HAP-1 (cell line): ENCODE measurements around the gene NECTIN1.
"Not testable (repeated sequence)": the region's sequence is repeated elsewhere in the genome, so short reads cannot be mapped to it uniquely, and the experiment has no call there.

ENCODE experiments used
- DNase-seq, 2 experiments: peaks; one replicate each; pipeline ENCODE4 v3.0.0-alpha.2; 2016 to 2020; ENCODE audit warnings: low spot score in 2 of 2
- H3K27me3 ChIP-seq: fragments of 250-450 bp; sonication (Bioruptor Pico); 2 replicates; pipeline ENCODE4 v1.5.1; 2020; ENCODE audit warnings: low read depth, mild to moderate bottlenecking, moderate library complexity
- H3K36me3 ChIP-seq: fragments of 250-450 bp; sonication (Bioruptor Pico); replicated peaks from 2 replicates; pipeline ENCODE4 v1.5.1; 2020; ENCODE audit warnings: mild to moderate bottlenecking
- H3K4me1 ChIP-seq: fragments of 250-450 bp; sonication (Bioruptor Pico); 2 replicates; pipeline ENCODE4 v1.5.1; 2020; ENCODE audit warnings: mild to moderate bottlenecking
- H3K4me3 ChIP-seq: fragments of 250-450 bp; sonication (Bioruptor Pico); 2 replicates; pipeline ENCODE4 v1.5.1; 2020; ENCODE audit warnings: mild to moderate bottlenecking, moderate library complexity
- H3K9me3 ChIP-seq: fragments of 250-450 bp; sonication (Bioruptor Pico); 2 replicates; pipeline ENCODE4 v1.5.1; 2020; ENCODE audit warnings: mild to moderate bottlenecking, moderate library complexity
- in situ Hi-C: fragments of 300-500 bp; cut with MboI; formaldehyde crosslinking; loops from 3 replicates; pipeline ENCODE4 v1.14.3; 2020; ENCODE audit warnings: low sequenced_read_pairs, inconsistent platforms, mixed read lengths

NECTIN1 gene

DNA sequence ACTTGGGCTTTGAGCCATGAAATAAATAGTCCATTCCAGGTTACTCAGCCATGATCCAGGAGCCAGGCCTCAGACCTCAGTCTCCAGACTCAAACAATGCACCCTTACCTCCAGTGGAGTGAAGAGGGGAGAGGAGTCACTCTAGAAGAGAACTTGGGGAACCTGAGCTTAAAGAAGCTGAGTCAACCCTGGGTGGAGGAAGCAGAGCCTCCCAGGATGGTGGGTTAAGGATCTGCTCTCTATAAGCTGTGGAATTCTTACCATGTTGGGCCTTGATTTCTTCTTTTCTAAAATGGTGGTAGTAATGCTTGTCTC, 113.2 kb downstream of the NECTIN1 start:
- DNase-seq: no peak
- H3K9me3 ChIP-seq: peaks cover 3% of the 10 kb centered on the region
- H3K27me3 ChIP-seq: no peaks in the 10 kb centered on the region
- in situ Hi-C loops: no loop called here
- peaks cover 3% of the 10 kb centered on the region; the same call in 1 of the 2 replicates for H3K4me1 ChIP-seq
- no peaks in the 10 kb centered on the region for H3K36me3 ChIP-seq
- no peak overlapping the region for H3K4me3 ChIP-seq

DNA sequence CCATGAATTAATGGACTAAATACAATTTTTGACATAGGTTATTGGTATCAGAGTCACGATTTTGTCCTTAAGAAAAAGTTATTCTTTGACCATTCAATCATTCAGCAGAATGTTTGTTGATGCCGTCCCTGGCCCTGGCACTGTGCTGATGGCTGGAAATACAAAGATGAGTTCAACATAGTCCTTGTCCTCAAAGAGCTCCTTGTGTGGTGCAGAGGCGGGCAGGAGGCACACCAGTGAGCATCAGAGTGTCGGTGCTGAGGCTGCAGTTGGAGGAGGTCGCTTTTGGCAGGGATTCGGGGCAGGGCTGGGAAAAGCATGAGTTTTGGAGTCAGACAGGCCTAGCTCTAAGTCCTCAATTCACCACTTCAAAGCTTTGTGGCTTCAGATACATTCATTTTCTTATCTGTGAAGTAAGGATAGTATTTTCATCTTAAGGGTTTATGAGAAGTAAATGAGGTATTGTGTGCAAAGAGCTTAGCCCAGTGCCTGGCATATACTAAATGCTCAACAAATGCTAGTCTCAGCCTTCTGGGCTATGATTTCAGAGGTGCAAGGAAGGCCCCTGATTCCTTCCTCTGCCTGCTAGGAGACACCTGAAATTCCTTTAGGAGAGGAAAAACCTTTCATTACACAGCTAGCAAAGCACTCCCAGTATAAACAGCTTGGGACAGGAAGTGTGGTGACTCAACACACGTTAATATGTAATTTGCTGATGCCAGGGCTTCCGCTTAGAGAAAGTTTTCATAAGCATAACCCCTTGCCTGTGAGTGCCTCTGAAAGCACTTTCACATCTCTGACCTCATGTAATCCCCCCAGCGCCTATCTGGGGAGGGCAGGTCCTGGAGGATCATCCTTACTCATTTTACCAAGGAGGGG, 113.8 kb downstream of the NECTIN1 start:
- no peaks in the 10 kb centered on the region for H3K27me3 ChIP-seq
- H3K9me3 ChIP-seq: peaks cover 3% of the 10 kb centered on the region
- no peaks in the 10 kb centered on the region for H3K36me3 ChIP-seq
- in situ Hi-C loops: no loop called here
- H3K4me1 ChIP-seq: peaks cover 3% of the 10 kb centered on the region; the same call in 1 of the 2 replicates
- no peak for DNase-seq
- no peak overlapping the region for H3K4me3 ChIP-seq

DNA sequence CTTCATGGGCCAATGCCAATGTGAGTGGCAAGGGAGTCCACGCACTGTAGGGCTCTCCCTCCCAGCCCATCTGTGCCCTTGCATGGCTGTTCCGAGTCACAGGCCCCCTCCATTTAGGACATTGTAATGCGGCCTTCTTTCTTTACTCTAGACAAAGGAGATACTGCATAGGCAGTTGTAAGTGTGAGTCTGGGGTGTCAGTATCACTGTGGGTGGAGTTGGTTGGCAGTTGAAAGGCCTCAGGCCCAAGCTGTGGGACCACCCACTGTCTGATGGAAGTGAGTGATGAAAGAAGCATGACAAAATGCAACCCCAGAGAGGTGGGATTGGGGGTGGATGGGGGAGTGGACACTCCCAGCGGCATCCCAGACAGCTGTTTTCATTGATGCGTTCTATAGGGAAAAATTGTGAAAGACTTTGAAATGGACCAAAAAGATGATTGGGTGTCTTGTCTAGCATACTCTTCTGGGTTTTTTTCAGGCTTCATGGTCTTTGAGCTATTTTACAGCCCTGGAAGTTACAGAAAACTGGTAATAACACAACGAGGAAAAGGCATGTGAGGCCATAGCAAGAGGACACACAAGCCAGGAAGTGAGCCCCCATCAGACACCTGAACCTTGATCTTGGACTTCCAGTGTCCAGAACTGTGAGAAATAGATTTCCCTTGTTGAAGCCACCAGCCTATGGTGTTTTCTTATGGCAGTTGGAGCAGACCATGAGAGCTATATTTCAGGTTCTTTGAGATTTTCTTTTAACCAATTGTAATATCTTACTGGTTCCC, 114.6 kb downstream of the NECTIN1 start:
- Histone ChIP-seq H3K4me3 (no peak overlapping the region), H3K9me3 (peaks cover 3% of the 10 kb centered on the region), H3K27me3 (no peaks in the 10 kb centered on the region), H3K36me3 (no peaks in the 10 kb centered on the region), H3K4me1 (peaks cover 3% of the 10 kb centered on the region; the same call in 1 of the 2 replicates)
- in situ Hi-C loops: no loop called here
- no peak for DNase-seq

DNA sequence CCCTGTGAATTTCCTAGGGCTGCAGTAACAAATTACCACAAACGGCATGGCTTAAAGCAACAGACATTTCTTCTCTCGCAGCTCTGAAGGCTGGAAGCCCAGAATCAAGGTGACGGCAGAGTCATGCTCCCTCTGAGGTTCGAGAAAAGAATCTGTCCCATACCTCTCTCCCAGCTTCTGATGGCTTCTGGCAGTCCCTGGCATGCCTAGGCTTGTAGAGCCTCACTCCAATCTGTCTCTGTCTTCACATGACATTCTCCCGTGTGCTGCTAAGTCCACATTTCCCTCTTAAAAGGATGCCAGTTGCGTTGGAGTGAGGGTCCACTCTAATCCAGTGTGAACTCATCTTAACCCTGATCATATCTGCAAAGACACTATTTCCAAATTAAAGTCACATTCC, 116.2 kb downstream of the NECTIN1 start:
- no peak for DNase-seq
- H3K27me3 ChIP-seq: no peaks in the 10 kb centered on the region
- H3K36me3 ChIP-seq: no peaks in the 10 kb centered on the region
- peaks cover 3% of the 10 kb centered on the region for H3K9me3 ChIP-seq
- peaks cover 11% of the 10 kb centered on the region for H3K4me1 ChIP-seq
- H3K4me3 ChIP-seq: no peak overlapping the region
- in situ Hi-C loops: no loop called here

DNA sequence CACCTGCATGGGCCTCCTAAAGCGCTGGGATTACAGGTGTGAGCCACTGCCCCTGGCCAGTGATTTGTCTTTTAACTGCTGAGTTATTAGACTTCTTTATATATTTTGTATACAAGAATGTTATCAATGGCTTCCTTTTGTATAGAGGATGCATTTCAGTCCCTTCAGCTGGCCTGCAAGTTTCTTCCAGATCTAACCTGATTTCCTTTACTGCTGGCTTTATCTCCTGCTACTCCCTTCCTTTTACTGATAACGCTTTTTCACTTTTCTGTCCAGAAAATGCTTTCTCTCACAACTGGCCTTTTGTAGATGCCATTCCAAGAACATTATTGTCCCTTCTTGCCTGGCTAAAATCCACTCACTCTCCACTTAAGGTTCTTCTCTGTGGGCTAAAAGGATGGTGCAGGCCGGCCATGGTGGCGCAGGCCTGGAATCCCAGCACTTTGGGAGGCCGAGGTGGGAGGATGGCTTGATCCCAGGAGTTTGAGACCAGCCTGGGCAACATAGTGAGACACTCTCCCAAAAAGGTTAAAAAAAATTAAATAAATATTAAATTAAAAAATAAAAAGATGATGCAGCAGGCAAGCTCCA, 118.1 kb downstream of the NECTIN1 start:
- Histone ChIP-seq H3K9me3 (peaks cover 3% of the 10 kb centered on the region), H3K36me3 (no peaks in the 10 kb centered on the region), H3K4me3 (no peak overlapping the region), H3K4me1 (peaks cover 18% of the 10 kb centered on the region), H3K27me3 (no peaks in the 10 kb centered on the region)
- DNase-seq: no peak
- in situ Hi-C loops: no loop called here

DNA sequence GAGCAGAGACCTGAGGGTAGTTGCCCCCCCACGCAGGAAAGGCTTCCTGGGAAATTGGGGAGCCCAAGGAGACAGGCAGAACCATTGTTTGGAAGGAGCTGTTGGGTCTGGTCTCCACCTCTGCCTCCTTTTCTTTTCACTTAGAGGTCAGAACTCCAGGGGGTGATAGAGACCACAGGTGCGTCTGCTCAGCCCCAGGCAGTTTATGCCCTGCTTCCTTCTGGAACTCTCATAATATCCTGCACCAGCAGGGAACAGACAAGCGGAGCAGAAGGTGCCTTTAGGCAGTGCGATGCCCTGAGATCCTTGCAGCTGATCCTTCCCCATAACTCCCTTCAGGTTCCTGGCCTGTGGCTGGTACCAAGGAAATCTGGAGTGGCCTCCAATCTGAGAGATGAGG, 120.2 kb downstream of the NECTIN1 start:
- no peak for DNase-seq
- in situ Hi-C loops: no loop called here

DNA sequence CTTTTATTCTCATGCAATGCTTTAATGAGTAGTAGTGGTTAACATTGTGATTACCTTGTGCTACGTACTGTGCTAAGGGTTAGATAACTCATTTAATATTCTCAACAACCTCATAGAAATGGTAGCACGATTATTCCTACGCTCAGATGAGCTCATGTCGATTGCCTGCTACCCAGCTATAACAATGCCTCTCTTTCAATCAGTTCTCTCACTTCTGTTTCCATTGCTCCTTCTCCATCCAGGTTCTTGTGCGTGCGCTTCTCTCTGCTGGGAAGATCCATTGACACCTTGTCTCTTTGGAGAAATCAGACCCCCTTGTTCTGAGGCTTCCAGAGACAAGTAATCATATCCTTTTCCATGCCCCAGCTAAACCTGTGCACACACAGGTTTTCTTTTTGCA, 120.8 kb downstream of the NECTIN1 start:
- Histone ChIP-seq H3K27me3 (no peaks in the 10 kb centered on the region), H3K4me1 (peaks cover 18% of the 10 kb centered on the region)

More for the DNA sequence above, 120.2 kb downstream of the NECTIN1 start:
- Histone ChIP-seq H3K4me1 (peaks cover 18% of the 10 kb centered on the region), H3K9me3 (peaks cover 3% of the 10 kb centered on the region), H3K36me3 (no peaks in the 10 kb centered on the region), H3K4me3 (no peak overlapping the region), H3K27me3 (no peaks in the 10 kb centered on the region)

DNA sequence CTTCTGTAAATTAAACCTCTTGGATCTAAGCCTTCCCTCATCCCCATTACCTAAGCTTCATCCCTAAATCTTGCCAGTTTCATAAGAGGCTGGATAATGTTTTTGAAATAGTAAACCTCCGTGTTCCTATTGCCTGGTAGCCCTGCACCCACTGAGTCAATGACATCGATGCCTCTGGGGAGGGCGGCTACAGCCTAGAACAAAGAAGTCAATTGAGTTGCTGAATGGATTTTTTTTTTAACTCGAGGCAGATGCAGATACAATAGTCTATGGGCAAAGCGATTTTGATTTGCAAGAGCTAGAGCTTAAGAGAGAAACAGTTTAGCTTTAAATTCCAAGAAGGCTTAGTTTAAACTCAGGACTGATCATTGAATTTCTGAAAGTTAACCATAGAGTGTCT, 121.3 kb downstream of the NECTIN1 start:
- Histone ChIP-seq H3K27me3 (no peaks in the 10 kb centered on the region), H3K36me3 (no peaks in the 10 kb centered on the region), H3K4me1 (peaks cover 18% of the 10 kb centered on the region), H3K4me3 (no peak overlapping the region), H3K9me3 (peaks cover 3% of the 10 kb centered on the region)
- DNase-seq: peak; percentile 70 to 75
- in situ Hi-C loops: no loop called here

More for the DNA sequence above, 120.8 kb downstream of the NECTIN1 start:
- Histone ChIP-seq H3K4me3 (no peak overlapping the region), H3K36me3 (no peaks in the 10 kb centered on the region), H3K9me3 (peaks cover 3% of the 10 kb centered on the region)
- in situ Hi-C loops: no loop called here
- DNase-seq: peak in 1 of 2 experiments; percentile 4

DNA sequence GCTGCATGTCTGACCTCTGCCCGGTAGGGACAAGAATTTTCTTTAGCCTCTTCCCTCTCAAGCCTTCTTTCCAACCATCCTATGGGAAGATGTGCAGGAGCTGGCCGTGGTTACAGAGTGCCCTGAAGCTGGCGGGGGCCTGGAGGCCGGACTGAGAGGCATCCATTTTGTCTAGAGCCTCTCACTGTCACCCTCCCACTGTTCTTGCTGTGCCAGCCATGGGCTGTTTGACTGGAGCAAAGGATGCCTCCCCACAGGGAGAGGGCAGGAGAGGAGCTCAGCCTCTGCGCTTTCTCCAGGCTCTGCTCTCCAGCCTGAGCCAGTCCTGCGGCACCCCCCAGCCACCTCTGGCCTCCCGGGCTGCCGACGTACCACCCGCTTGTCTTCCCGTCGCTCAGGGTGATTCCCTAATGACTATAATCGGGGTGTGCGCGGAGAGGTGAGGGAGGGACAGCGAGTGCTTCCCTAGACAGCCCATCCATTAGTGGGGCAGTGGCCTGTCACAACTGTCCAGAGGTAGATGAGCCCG, 123.8 kb downstream of the NECTIN1 start:
- peaks cover 18% of the 10 kb centered on the region for H3K4me1 ChIP-seq
- H3K4me3 ChIP-seq: no peak overlapping the region
- no peaks in the 10 kb centered on the region for H3K36me3 ChIP-seq
- no peaks in the 10 kb centered on the region for H3K9me3 ChIP-seq
- H3K27me3 ChIP-seq: no peaks in the 10 kb centered on the region
- in situ Hi-C loops: no loop called here
- DNase-seq: no peak

DNA sequence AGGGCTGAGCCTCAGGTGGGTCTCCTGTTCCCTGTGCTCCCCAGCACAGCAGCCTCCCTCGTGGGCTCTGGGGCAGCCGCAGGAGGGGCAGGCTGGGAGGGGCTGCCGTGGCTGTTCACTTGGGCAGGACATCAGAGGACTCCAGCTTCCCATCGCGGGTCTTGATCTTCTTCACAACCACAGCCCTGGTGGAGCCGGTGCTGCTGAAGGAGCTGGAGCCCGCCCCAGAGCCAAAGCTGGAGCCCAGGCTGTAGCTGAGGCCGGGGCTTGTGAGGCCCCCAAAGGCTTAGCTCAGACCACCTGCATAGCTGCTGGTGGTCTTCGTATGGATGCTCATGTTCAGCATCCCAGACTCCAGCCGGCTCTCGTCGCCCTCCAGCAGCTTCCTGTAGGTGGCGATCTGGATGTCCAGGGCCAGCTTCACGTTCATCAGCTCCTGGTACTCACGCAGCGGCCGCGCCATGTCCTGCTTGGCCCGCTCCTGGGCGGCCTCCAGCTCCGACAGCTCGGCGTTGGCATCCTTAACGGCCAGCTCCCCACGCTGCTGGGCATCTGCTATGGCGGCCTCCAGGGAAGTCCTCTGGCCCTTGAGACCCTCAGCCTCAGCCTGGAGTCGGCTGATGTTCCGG, 126.1 kb downstream of the NECTIN1 start:
- H3K36me3 ChIP-seq: no peaks in the 10 kb centered on the region
- H3K27me3 ChIP-seq: no peaks in the 10 kb centered on the region
- no peaks in the 10 kb centered on the region for H3K9me3 ChIP-seq
- peaks cover 7% of the 10 kb centered on the region for H3K4me1 ChIP-seq
- H3K4me3 ChIP-seq: no peak overlapping the region
- no peak for DNase-seq
- in situ Hi-C loops: no loop called here

DNA sequence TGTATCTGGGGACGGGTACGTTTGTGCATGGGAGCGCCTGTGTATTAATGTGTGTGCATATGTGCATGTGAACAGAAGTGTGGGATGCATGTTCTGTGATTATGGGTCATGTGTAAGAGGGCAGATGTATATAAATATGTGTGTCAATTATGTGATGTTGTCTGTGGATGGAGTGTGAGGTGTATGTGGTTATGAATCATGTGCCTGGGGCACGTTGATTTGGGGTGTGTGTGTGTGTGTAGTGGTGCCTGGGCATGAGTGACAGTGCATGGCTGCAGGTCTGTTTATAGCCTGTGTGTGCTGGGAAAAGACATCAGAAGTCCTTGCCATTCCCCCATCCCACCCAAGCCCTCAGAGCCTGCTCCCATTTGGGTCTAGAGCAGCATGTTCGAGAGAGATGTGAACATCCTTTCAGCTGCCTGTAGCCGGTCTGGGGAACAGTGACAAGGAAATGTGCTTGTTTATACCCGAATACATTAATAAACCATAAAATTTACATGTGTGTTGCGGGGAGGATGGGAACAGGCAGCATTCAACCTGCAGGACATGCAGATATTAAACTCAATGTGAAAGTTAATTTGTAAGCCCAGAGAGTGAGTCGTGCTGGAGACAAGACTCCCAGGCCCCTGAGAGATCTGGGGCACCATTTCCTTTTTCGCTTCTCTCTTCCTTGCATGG, 129.0 kb downstream of the NECTIN1 start:
- no peak overlapping the region for H3K4me3 ChIP-seq
- in situ Hi-C loops: no loop called here
- no peaks in the 10 kb centered on the region for H3K27me3 ChIP-seq
- peaks cover 9% of the 10 kb centered on the region for H3K4me1 ChIP-seq
- no peaks in the 10 kb centered on the region for H3K9me3 ChIP-seq
- DNase-seq: no peak
- H3K36me3 ChIP-seq: no peaks in the 10 kb centered on the region

DNA sequence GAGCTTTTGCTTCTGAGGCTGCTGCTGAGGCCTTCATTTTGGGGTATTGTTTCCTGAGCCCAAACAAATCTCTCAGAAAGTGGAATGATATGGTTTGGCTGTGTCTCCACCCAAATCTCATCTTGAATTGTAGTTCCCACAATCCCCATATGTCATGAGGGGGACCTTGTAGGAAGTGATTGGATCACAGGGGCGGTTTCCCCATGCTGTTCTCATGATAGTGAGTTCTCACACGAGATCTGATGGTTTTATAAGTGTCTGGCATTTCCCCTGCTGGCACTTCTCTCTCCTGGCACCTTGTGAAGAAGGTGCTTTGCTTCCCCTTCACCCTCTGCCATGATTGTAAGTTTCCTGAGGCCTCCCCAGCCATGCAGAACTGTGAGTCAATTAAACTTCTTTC, 133.1 kb downstream of the NECTIN1 start:
- H3K4me3 ChIP-seq, H3K27me3 ChIP-seq, H3K36me3 ChIP-seq, in situ Hi-C loops, DNase-seq, H3K9me3 ChIP-seq: not testable (repeated sequence)
- peaks cover 18% of the 10 kb centered on the region for H3K4me1 ChIP-seq

DNA sequence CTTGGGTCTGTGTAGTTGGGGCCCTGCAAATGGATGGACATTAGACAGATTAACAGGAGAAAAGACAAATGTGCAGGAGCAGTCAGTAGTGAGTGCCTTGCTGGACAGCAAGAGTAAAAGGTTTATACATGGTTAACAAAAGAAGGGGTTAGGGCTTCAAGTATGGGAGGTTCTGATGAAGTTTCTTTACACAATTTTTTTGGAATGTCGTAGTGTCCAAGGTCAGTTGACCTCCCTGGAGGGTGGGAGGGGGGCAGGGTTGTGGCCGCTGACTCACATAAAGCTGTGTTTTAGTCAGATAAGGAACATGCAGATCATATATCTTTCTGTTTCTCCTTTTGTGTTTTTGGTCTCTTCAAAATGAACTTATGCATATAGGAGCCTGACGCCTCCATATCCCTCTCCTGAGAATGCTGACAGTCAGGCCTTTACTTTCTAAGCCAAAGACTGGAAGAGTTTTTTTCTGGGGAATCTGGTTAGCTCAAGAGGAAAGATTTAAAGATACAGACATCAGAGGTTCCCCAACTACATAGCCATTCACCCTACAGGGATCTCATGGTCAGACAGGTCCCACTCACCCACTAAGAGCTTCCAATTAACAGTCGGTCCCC, 134.3 kb downstream of the NECTIN1 start:
- no peak for DNase-seq
- peaks cover 23% of the 10 kb centered on the region for H3K4me1 ChIP-seq
- H3K4me3 ChIP-seq: no peak overlapping the region
- no peaks in the 10 kb centered on the region for H3K36me3 ChIP-seq
- H3K27me3 ChIP-seq: no peaks in the 10 kb centered on the region
- H3K9me3 ChIP-seq: no peaks in the 10 kb centered on the region
- in situ Hi-C loops: no loop called here
